Mammary epithelial cell (primary cell): ENCODE measurements around the gene EIF3M.
"Not testable (repeated sequence)": the region's sequence is repeated elsewhere in the genome, so short reads cannot be mapped to it uniquely, and the experiment has no call there.

Experiments used
- CTCF ChIP-seq, 2 donors: IDR thresholded peaks in 1 of 2; conservative IDR thresholded peaks in 1 of 2; 2 replicates each; pipeline ENCODE4 v1.5.1; 2011 to 2012; ENCODE audit warnings: inconsistent platforms in 2 of 2, low read length in 2 of 2, mild to moderate bottlenecking in 2 of 2, control low read depth in 1 of 2, low read depth in 1 of 2; ENCODE audit not compliant: insufficient read depth in 1 of 2; ENCODE audit errors: extremely low read depth in 1 of 2
- EZH2 ChIP-seq: IDR thresholded peaks from 2 replicates; pipeline ENCODE4 v1.6.1; 2012; ENCODE audit warnings: low read length, inconsistent platforms, borderline replicate concordance

GRCh38 chr11:32596114-32596513, 12.5 kb downstream of the EIF3M start:
- not testable (repeated sequence) for TF ChIP-seq CTCF (conservative IDR thresholded peaks at IDR 0.05 in 1 of 2, IDR thresholded peaks at IDR 0.05 in 1 of 2; ENCODE audit: extremely low read depth in 1 of 2, insufficient read depth in 1 of 2, low read depth in 1 of 2, low read length in 2 of 2); EZH2
